HG02610 (cell line): ENCODE results near the gene QRFP.

Experiments
- ATAC-seq: cut with Tn5 transposase; IDR thresholded peaks from one replicate; pipeline ENCODE4 v1.9.1; 2021; ENCODE audit warnings: mild to moderate bottlenecking, moderate library complexity; ENCODE audit not compliant: unreplicated experiment

The QRFP gene

DNA sequence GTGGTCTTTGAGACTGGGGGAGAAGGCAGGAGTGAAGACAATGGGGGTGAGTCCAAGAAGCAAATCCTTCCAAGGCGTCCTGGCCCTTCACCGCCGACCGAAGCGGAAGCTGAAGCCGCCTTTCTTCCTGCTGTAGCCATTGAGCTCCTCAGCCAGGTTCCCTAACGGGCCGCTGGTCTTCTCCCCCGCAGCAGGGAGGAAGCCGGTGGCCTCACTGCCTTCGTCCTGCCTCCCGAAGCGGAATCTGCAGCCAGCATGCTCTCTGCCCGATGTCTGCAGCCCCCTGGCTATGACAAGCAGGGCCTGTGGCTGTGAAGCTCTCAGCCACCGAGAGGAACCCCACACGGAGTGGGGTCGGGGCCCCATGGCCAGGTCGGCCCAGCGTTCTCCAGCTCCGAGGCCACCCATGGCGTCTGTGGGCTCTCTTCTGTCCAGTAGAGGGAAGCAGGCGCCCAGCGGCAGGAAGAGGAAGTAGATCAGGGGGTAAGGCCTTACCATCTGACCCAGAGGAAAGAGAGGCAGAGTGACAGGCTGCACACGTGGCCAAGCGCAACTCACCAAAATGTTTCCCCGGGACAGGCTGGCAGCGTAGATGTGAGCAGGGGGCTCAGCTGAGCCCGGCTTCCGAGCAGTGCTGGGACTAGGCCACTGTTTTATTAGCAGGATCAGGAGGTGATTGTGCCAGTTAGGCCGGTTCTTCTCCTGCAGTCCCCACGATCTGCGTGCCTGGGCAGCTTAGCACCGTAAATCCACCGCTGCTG, 3.1 kb downstream of the QRFP start:
- no peak for ATAC-seq

DNA sequence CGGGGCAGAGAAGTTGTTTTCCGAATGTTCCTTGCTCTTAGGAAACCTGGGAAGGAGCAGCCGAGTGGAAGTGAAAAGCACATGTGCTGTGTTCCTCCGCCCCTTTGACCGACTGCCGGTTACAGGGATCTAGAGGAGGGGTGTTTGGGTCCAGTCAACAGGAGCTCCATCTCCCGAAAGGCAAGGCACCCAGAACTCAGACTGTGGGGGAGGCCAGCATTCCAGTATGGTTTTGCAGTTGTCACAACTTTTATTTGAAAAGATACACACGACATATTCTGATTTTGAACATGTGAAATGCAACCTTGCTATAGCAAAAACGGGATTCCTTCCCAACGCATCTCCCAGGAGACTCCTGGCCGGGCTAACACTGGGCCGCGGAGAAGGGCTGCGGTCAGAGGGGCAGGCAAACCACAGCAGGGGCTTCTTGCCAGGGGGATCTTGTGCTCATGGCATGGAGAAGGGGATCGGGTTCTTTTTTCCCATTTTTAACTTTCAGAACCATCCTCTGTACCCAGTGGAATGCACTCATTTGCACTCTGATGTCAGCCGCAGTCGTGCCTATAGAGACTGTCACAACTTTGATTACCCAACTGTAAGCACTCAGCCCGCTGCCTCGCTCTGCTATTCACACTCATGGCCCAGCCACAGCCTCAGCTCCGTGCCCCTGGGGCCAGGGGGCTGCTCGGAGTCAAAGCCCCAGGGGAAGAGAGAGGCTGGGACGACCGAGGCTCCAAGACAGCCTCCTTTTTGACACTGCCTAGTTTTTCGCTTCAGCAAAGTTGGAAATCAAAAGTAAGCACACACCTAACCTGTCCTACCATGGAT, 3.9 kb downstream of the QRFP start:
- ATAC-seq: no peak

DNA sequence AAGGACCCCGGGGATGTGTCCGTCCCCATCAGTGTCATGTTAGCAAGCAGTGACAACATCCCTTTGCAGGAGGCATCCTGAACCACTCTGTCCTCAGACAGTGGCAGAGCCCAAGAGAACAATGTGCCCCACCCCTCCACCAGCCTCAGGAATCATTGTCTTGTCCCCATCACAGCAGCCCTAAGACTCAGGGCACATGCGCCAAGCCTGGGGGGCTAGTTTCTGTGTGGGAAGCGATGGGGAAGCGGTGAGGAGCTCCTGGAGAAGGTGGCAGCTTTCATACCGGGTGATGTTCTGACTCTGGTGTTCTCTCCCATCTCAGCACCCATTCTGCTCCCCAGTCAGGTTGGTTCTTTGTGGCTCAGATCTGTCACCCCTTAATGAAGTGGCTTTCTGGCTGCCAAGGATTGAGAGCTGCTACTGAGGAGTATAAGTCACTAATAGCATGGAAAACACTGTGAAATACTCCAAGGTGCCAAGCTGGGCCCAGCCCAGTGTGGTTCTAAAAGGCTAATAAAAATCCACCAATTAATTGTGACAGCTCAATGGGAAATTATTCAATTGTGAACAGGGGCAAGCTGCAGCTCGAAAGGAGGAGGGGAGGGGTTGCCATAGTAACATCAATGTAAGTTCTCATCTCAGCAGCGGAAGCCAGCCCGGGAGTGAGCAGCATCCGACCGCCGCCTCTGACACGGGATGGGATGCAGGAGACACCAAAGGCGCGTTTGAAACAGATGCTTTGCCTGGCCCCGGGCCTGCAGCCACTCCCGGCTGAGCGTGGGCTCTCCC, 4.7 kb downstream of the QRFP start:
- ATAC-seq: no peak

DNA sequence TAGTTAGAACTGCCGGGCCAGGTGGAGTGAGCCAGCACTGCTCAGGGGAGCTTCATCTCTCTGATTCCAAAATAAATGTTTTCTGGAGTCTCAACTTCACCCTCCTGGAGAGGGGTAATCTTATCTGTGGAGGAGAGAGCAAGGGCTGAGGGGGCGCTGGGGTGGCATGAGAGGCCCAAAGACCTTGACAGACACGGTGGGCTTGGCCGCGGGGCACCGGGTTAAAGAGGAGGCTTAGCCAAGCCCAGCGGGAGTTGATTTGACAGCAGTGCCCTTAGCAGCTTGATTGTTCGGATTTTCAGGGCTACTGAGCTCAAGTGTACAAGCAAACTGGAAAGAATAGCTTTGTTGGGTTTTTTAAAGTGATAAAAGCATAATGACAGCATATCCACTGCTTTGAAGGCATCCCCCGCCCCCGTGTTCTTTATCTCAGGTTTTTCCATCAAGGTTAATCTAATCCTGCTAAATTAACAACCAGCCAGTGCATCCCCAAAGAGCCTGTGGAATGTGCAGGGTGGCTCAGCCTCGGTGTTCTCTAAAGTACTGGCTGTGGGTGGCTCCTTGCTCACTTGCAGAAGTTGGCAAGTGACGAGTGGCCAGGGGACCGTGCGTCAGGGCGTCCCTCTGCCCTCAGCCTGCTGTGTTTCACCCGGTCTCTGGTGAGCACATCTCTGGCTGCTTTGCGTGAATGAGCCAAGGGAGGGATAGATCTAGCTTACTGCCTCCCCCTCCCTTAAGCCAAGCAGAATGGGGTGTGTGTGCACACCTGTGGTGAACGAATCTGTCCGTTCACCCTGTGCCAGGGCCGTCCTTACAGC, 5.5 kb downstream of the QRFP start:
- ATAC-seq: no peak

DNA sequence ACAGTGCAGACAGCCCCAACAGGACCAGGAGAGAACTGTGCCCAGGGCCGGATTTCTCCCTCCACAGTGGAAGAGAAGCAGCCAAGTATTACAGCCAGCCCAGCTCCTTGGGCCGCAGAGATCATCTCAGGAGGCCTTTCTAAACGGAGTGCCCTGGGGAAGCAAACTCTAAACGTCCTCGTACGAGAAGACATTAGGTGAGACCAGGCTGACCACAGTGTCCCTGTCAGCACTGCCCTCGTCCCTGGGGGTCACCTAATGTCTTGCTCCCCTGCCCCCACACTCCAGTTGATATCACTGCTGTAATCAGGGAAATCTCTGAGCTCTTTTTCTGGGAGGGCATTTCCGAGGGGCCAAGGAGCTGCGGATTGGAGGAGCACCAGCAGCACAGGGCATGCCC, 6.5 kb downstream of the QRFP start:
- no peak for ATAC-seq

DNA sequence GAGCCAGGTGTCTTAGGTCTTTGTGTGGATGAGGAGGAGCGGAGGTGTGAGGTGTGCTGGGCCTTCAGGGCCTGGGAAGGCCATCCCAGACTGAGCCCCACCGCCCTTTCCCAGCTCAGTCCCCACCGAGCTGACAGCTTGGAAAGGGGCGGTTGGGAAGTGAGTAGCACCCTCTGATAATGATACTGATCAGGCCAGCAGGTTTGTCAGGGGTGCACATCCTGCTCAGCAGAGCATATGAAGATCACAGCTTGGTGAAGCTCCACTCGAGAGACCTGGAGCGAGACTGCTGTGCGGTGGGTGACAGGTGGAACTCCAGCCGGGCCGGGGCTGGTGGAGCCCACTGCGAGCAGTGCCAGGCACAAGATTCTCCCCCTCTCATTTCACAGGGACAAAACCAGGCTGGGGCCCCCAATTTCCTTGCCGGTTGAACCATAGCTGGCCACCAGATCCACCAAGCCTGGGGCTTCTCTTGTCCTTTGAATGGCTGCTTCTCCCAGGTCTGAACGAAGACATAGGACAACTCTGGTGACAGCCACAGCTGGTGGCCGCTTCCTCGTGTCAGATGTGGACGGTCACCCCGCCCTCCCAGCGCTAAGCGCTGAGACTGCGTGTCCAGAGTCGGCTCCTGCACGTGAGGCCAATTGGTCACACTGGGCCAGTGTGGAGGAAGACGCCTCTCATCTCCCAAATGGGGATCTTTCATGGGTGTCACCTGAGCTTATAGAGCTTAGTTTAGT, 8.3 kb downstream of the QRFP start:
- no peak for ATAC-seq

DNA sequence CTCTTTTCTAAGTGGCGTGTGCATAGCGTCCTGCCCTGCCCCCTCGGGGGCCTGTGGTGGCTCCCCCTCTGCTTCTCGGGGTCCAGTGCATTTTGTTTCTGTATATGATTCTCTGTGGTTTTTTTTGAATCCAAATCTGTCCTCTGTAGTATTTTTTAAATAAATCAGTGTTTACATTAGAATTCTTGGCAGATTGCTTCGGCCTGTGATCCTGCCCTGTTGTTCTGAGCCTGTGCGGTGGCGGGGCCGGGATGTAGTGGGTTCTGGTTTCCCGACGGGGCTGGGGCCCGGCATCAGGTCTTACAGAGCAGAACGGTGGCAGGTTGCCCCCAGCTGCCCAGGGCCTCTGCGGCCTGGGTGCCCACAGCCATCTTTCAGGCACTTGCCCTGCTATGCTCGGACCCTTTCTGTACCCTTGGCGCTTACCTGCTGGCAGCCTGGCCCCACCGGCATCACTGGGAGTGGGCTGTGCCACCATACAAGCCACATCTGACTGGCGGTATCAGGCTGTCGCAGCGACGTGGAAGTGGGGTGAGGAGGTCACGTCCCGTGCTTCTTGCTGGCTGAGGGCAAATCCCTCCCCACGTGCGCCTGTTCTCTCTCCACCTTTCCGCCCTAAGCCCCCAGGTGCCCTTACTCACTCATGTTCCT, 9.0 kb downstream of the QRFP start:
- no peak for ATAC-seq

DNA sequence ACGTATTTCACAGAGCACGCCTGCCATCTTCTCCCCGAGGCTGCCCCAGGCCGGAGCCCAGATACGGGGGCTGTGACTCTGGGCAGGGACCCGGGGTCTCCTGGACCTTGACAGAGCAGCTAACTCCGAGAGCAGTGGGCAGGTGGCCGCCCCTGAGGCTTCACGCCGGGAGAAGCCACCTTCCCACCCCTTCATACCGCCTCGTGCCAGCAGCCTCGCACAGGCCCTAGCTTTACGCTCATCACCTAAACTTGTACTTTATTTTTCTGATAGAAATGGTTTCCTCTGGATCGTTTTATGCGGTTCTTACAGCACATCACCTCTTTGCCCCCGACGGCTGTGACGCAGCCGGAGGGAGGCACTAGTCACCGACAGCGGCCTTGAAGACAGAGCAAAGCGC, 9.6 kb downstream of the QRFP start:
- ATAC-seq: no peak

DNA sequence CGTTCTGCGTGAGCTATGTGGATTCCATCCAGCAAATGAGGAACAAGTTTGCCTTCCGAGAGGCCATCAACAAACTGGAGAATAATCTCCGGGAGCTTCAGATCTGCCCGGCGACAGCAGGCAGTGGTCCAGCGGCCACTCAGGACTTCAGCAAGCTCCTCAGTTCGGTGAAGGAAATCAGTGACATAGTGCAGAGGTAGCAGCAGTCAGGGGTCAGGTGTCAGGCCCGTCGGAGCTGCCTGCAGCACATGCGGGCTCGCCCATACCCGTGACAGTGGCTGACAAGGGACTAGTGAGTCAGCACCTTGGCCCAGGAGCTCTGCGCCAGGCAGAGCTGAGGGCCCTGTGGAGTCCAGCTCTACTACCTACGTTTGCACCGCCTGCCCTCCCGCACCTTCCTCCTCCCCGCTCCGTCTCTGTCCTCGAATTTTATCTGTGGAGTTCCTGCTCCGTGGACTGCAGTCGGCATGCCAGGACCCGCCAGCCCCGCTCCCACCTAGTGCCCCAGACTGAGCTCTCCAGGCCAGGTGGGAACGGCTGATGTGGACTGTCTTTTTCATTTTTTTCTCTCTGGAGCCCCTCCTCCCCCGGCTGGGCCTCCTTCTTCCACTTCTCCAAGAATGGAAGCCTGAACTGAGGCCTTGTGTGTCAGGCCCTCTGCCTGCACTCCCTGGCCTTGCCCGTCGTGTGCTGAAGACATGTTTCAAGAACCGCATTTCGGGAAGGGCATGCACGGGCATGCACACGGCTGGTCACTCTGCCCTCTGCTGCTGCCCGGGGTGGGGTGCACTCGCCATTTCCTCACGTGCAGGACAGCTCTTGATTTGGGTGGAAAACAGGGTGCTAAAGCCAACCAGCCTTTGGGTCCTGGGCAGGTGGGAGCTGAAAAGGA, 10.9 kb downstream of the QRFP start:
- ATAC-seq: no peak

DNA sequence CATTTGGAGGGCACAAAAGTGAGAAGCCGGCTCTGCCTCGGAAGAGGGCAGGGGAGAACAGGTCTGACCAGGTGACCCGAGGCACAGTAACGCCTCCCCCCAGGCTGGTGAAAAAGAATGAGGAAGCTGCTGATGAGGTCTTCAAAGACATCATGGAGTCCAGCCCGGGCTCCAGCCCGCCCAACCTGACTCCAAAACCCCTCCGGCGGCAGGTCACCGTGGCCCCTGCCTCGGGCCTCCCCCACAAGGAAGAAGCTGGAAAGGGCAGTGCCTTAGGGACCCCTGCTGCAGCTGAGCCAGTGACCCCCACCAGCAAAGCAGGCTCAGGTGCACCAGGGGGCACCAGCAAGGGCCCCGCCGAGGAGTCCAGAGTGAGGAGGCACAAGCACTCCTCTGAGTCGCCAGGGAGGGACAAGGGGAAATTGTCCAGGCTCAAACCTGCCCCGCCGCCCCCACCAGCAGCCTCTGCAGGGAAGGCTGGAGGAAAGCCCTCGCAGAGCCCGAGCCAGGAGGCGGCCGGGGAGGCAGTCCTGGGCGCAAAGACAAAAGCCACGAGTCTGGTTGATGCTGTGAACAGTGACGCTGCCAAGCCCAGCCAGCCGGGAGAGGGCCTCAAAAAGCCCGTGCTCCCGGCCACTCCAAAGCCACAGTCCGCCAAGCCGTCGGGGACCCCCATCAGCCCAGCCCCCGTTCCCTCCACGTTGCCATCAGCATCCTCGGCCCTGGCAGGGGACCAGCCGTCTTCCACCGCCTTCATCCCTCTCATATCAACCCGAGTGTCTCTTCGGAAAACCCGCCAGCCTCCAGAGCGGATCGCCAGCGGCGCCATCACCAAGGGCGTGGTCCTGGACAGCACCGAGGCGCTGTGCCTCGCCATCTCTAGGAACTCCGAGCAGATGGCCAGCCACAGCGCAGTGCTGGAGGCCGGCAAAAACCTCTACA, 11.8 kb downstream of the QRFP start:
- ATAC-seq: no peak

DNA sequence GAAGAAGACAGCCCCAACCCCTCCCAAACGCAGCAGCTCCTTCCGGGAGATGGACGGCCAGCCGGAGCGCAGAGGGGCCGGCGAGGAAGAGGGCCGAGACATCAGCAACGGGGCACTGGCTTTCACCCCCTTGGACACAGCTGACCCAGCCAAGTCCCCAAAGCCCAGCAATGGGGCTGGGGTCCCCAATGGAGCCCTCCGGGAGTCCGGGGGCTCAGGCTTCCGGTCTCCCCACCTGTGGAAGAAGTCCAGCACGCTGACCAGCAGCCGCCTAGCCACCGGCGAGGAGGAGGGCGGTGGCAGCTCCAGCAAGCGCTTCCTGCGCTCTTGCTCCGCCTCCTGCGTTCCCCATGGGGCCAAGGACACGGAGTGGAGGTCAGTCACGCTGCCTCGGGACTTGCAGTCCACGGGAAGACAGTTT, 12.5 kb downstream of the QRFP start:
- ATAC-seq: no peak

DNA sequence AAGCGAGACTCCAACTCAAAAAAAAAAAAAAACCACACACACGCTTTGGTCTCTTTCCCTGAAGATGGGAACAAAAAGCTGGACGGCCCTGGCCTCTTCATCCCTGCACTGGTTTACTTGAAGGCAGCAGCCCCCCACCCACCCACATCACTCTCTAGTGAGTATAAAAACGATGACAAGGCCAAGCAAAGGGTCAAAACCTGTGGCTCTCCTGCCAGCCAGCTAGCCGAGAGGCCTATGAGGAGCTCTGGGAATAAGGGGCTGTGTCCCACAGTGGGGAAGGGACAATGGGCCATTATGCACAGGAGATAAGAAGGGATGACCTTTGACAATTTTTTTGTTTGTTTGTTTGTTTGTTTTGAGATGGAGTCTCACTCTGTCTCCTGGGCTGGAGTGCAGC, 13.1 kb downstream of the QRFP start:
- ATAC-seq: no peak

DNA sequence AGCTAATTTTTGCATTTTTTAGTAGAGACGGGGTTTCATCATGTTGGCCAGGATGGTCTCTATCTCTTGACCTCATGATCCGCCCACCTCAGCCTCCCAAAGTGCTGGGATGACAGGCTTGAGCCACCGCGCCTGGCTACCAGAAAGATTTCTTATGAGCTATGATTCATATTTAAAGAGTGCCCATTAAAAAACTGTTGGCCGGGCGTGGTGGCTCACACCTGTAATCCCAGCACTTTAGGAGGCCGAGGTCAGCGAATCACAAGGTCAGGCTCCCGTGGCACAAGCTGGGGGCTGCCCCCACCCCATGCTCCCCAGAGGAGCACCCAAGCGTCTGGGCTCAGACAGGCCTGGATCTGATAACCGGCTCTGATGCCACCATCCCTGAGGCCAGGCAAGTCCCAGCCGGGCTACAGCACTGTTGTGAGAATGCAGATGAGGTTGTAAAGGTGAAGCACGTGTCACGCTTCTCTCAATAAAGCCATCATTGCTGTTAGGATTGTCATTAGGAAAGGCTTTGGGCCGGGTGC, 13.9 kb downstream of the QRFP start:
- no peak for ATAC-seq

DNA sequence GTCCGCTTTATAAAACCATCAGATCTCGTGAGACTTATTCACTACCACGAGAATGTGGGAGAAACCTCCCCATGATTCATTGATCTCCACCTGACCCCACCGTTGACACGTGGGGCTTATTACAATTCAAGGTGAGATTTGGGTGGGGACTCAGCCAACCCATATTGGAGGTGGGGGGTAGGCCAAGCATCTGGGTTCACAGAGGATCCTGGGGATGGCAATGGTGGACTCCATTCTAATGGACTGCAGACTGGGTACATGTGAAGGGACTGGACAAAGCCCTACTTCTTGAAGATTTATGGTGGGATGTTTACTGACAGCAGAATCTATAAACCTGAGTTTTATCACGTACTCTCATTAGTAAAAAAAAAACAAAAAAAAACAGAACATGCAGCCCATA, 15.1 kb downstream of the QRFP start:
- no peak for ATAC-seq

DNA sequence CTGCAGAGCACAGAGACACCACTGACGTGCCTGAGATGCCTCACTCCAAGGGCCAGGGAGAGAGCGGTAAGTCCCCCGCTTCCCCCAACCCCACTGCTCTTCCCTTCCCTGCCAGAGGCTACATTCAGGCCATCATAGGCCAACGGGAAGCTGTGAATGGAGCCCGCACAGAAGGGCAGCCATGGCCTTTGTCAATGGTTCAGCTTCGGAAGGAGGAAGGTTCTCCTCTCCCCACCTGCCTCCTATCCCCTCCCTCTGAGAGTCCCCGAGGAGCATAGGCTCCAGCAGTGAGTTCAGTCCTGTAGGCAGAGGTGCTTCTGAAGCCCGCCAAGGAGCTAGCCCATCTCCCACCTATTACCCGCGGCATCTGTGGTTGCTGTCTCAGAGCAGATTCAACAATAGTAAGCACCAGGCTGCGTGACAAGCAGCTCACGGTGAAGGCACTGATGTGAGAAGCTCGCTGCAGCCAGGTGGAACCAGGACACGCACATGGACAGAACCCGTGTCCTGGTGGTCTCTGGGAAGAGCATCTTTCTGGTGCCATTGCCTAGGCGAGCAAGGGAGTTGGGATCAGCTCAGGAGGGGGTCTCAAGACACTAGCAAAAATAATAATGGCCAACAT, 15.9 kb downstream of the QRFP start:
- no peak for ATAC-seq

DNA sequence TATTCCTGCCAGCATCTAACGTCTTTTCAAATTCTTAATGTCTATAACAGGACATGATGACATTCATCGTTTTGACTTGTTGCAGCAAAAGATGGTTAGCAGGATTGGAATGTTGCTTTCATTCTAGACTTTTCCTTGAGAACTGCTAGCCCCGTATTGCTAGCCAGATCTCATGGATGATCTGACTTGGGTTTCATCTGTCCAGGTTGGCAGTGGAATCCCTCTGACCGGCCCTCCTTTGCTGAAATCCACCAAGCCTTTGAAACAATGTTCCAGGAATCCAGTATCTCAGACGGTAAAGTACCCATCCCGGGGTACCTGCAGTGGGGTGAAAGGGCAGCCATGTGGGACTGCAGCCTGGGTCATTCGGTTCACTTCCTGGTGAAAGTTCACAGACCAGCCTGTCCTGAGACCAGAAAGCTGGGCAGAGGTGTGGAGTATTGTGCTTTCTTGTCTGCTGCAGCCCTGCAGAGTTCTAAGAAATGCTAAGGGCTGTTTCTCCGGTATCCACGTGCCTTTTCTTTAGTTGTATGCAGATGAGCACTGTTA, 16.7 kb downstream of the QRFP start:
- no peak for ATAC-seq
